Medulla oblongata (tissue), 1 donor: ENCODE data around the gene CHL1.

ENCODE experiments used
- DNase-seq: peaks from one replicate; pipeline ENCODE4 v3.0.0-alpha.2; 2015; ENCODE audit errors: extremely low spot score

The CHL1 gene

GRCh38 chr3:217099-217813, 20.7 kb downstream of the CHL1 start:
- DNase-seq: no peak

- no peak for DNase-seq
These were observed 21.4 kb downstream of the CHL1 start for GRCh38 chr3:217948-218347.

GRCh38 chr3:228442-229182, 32.0 kb downstream of the CHL1 start:
- no peak for DNase-seq

- DNase-seq: no peak
These were observed 32.7 kb downstream of the CHL1 start for GRCh38 chr3:229183-229661.

- no peak for DNase-seq
These were observed 40.3 kb downstream of the CHL1 start for GRCh38 chr3:236881-237280.

- DNase-seq: no peak
These were observed 46.2 kb downstream of the CHL1 start for GRCh38 chr3:242602-243355.

GRCh38 chr3:243356-243725, 46.8 kb downstream of the CHL1 start:
- peak; percentile 37 for DNase-seq

GRCh38 chr3:244041-244440, 47.5 kb downstream of the CHL1 start:
- no peak for DNase-seq

GRCh38 chr3:247916-248315, 51.4 kb downstream of the CHL1 start:
- DNase-seq: no peak

- no peak for DNase-seq
These were observed 52.4 kb downstream of the CHL1 start for GRCh38 chr3:248864-249520.

GRCh38 chr3:249587-250262, 53.2 kb downstream of the CHL1 start:
- DNase-seq: no peak

- no peak for DNase-seq
These were observed 59.9 kb downstream of the CHL1 start for GRCh38 chr3:256501-256900.

- no peak for DNase-seq
These were observed 61.3 kb downstream of the CHL1 start for GRCh38 chr3:257826-258225.

- DNase-seq: no peak
These were observed 64.3 kb downstream of the CHL1 start for GRCh38 chr3:260898-261297.

GRCh38 chr3:263393-263792, 66.8 kb downstream of the CHL1 start:
- no peak for DNase-seq

- DNase-seq: no peak
These were observed 68.0 kb downstream of the CHL1 start for GRCh38 chr3:264394-265156.

GRCh38 chr3:267101-267500, 70.5 kb downstream of the CHL1 start:
- no peak for DNase-seq

- no peak for DNase-seq
These were observed 74.1 kb downstream of the CHL1 start for GRCh38 chr3:270688-271087.

- DNase-seq: no peak
These were observed 78.4 kb downstream of the CHL1 start for GRCh38 chr3:274927-275326.

GRCh38 chr3:277873-278272, 81.3 kb downstream of the CHL1 start:
- peak; percentile 47 for DNase-seq
